ENCODE measurements around the gene AKAP6.

AKAP6 gene

GRCh38 chr14:32492457-32492856 is 163.4 kb downstream of the AKAP6 start:
- no peak for DNase-seq

GRCh38 chr14:32494609-32495434 is 165.7 kb downstream of the AKAP6 start:
- no peak for DNase-seq

- no peak for DNase-seq
Observed at GRCh38 chr14:32495435-32495734, 166.3 kb downstream of the AKAP6 start.

GRCh38 chr14:32497248-32497647 is 168.2 kb downstream of the AKAP6 start:
- no peak for DNase-seq

- no peak for DNase-seq
Observed at GRCh38 chr14:32507029-32507984, 178.2 kb downstream of the AKAP6 start.

- no peak for DNase-seq
Observed at GRCh38 chr14:32508281-32508680, 179.2 kb downstream of the AKAP6 start.

- no peak for DNase-seq
Observed at GRCh38 chr14:32509632-32510187, 180.6 kb downstream of the AKAP6 start.

- DNase-seq, result no peak
Observed at GRCh38 chr14:32510815-32511214, 181.7 kb downstream of the AKAP6 start.

GRCh38 chr14:32512348-32512747 is 183.2 kb downstream of the AKAP6 start:
- DNase-seq, result no peak

GRCh38 chr14:32512813-32513212 is 183.7 kb downstream of the AKAP6 start:
- no peak for DNase-seq

GRCh38 chr14:32513571-32514009 is 184.5 kb downstream of the AKAP6 start:
- DNase-seq, result no peak

- no peak for DNase-seq
Observed at GRCh38 chr14:32514236-32514635, 185.1 kb downstream of the AKAP6 start.

GRCh38 chr14:32514681-32515080 is 185.6 kb downstream of the AKAP6 start:
- no peak for DNase-seq

- DNase-seq, result no peak
Observed at GRCh38 chr14:32524609-32525375, 195.7 kb downstream of the AKAP6 start.

- no peak for DNase-seq
Observed at GRCh38 chr14:32525591-32525990, 196.5 kb downstream of the AKAP6 start.

- DNase-seq, result no peak
Observed at GRCh38 chr14:32530800-32531199, 201.7 kb downstream of the AKAP6 start.

- no peak for DNase-seq
Observed at GRCh38 chr14:32531942-32532515, 202.9 kb downstream of the AKAP6 start.

- no peak for DNase-seq
Observed at GRCh38 chr14:32534145-32534544, 205.0 kb downstream of the AKAP6 start.

- no peak for DNase-seq
Observed at GRCh38 chr14:32536175-32536574, 207.1 kb downstream of the AKAP6 start.

GRCh38 chr14:32537166-32537565 is 208.1 kb downstream of the AKAP6 start:
- DNase-seq, result no peak

- DNase-seq, result no peak
Observed at GRCh38 chr14:32542507-32542906, 213.4 kb downstream of the AKAP6 start.

GRCh38 chr14:32545095-32545494 is 216.0 kb downstream of the AKAP6 start:
- no peak for DNase-seq
